ENCODE measurements around the gene PAQR5. TPM values are rescaled to one million over a fixed set of nuclear protein-coding genes. Genes with fewer than 3 reads are reported as not detected.

PAQR5 gene
- total and polyA plus RNA-seq, 2 donors (not counting 3 experiments of a cell fraction or from before 2014, with no cell fraction given): 0.08 to 0.09 TPM

DNA sequence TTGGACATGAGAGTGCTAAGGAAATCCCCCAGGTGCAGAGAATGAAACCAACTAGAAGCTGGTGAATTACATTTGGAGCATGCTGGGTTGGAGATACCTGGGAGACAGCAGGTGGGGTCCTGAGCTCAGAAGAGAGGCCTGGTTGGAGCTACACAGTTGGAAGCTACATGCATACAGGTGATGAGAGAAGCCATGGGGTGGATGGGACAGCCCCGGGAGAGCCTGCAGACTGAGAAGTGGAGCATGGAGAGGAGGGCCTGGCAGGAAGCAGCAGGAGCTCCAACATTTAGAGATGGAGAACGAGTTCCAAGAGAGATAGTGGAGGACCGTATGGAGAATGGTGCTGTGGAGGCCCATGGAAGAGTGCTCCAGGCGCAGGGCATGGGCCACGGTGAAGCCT is 10.2 kb downstream of the PAQR5 start:
- no peak overlapping the region for H3K4me3 ChIP-seq (replicated peaks in 1 of 3; ENCODE audit: insufficient read depth in 1 of 3, low read depth in 1 of 3, low read length in 3 of 3)
- no peak overlapping the region for H3K27ac ChIP-seq (ENCODE audit: insufficient read depth, low read depth, low read length)
- CTCF ChIA-PET: interaction anchor here (0.5 to 1.7 kb wide), 3 partner anchors 10 to 31 kb away, joined by 3 to 6 read pairs (median 3); no protein-coding TSS in a partner anchor
- no peak overlapping the region for H2AFZ ChIP-seq (ENCODE audit: low read depth, low read length)
- peaks cover 7% of the 10 kb centered on the region for H3K4me1 ChIP-seq (ENCODE audit: control insufficient read depth, extremely low read depth, insufficient read depth, low read length)
- no peak overlapping the region for H3K4me2 ChIP-seq (ENCODE audit: insufficient read depth, low read length)
- no peaks in the 10 kb centered on the region for H3K9me1 ChIP-seq (replicated peaks; ENCODE audit: control insufficient read depth, extremely low read depth, insufficient read depth, low read length)
- no peaks in the 10 kb centered on the region for H4K20me1 ChIP-seq (replicated peaks; ENCODE audit: control insufficient read depth, extremely low read depth, insufficient read depth, low read length)
- H3K27me3 ChIP-seq (ENCODE audit: control insufficient read depth in 2 of 2, insufficient read depth in 2 of 2, low read length in 2 of 2): no peaks in the 10 kb centered on the region
- no peaks in the 10 kb centered on the region for H3K36me3 ChIP-seq (ENCODE audit: control insufficient read depth in 2 of 2, extremely low read depth in 1 of 2, insufficient read depth in 2 of 2, low read length in 2 of 2)
- no peaks in the 10 kb centered on the region for H3K9me3 ChIP-seq (replicated peaks; ENCODE audit: control insufficient read depth, insufficient read depth, low read length)
- intact Hi-C loops (cut with micrococcal nuclease) (no loop called here), dilution Hi-C loops (cut with MboI; ENCODE audit: extremely low pct_ligation_motif_present, low sequenced_read_pairs) (no loop called here)
- H3K79me2 ChIP-seq (ENCODE audit: control insufficient read depth, insufficient read depth, low read length): no peaks in the 10 kb centered on the region
- DNase-seq (ENCODE audit: low read depth, low spot score) (no peak), FAIRE-seq (no peak)
- POLR2A ChIA-PET: no interaction called here
- H3K9ac ChIP-seq (replicated peaks; ENCODE audit: extremely low read depth, insufficient read depth, low read length): no peak overlapping the region
- TF ChIP-seq, protein P1, sequence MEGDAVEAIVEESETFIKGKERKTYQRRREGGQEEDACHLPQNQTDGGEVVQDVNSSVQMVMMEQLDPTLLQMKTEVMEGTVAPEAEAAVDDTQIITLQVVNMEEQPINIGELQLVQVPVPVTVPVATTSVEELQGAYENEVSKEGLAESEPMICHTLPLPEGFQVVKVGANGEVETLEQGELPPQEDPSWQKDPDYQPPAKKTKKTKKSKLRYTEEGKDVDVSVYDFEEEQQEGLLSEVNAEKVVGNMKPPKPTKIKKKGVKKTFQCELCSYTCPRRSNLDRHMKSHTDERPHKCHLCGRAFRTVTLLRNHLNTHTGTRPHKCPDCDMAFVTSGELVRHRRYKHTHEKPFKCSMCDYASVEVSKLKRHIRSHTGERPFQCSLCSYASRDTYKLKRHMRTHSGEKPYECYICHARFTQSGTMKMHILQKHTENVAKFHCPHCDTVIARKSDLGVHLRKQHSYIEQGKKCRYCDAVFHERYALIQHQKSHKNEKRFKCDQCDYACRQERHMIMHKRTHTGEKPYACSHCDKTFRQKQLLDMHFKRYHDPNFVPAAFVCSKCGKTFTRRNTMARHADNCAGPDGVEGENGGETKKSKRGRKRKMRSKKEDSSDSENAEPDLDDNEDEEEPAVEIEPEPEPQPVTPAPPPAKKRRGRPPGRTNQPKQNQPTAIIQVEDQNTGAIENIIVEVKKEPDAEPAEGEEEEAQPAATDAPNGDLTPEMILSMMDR (IDR thresholded peaks at IDR 0.05; ENCODE audit: extremely low read depth in 1 of 2, insufficient read depth in 1 of 2, low read depth in 1 of 2, low read length in 2 of 2): no peak
- TF ChIP-seq JUN (IDR thresholded peaks at IDR 0.05; ENCODE audit: borderline replicate concordance, insufficient read depth, insufficient read length, low read depth): no peak
- BruUV-seq (replicated peaks): no TSS peak

GRCh38 chr15:69311319-69311721 is 12.6 kb downstream of the PAQR5 start:
- BruUV-seq (replicated peaks): no TSS peak
- H3K27me3 ChIP-seq (ENCODE audit: control insufficient read depth in 2 of 2, insufficient read depth in 2 of 2, low read length in 2 of 2): no peaks in the 10 kb centered on the region
- no peaks in the 10 kb centered on the region for H3K4me1 ChIP-seq (ENCODE audit: control insufficient read depth, extremely low read depth, insufficient read depth, low read length)
- no peaks in the 10 kb centered on the region for H3K36me3 ChIP-seq (ENCODE audit: control insufficient read depth in 2 of 2, extremely low read depth in 1 of 2, insufficient read depth in 2 of 2, low read length in 2 of 2)
- intact Hi-C loops (cut with micrococcal nuclease): no loop called here
- no peaks in the 10 kb centered on the region for H3K9me3 ChIP-seq (replicated peaks; ENCODE audit: control insufficient read depth, insufficient read depth, low read length)
- TF ChIP-seq JUN (IDR thresholded peaks at IDR 0.05; ENCODE audit: borderline replicate concordance, insufficient read depth, insufficient read length, low read depth) (no peak), FOS (IDR thresholded peaks at IDR 0.05; ENCODE audit: borderline replicate concordance, insufficient read depth, low read length) (no peak), POLR2A (IDR thresholded peaks at IDR 0.05; ENCODE audit: low read depth, low read length) (no peak), MYC (IDR thresholded peaks at IDR 0.05; ENCODE audit: low read depth, low read length) (no peak), EZH2 (IDR thresholded peaks at IDR 0.05; ENCODE audit: borderline replicate concordance, low read depth, low read length, severe bottlenecking) (no peak), POLR2AphosphoS5 (IDR thresholded peaks at IDR 0.05; ENCODE audit: insufficient read depth, low read depth, low read length) (no peak)
- TF ChIP-seq, protein P1 (IDR thresholded peaks at IDR 0.05; ENCODE audit: extremely low read depth in 1 of 2, insufficient read depth in 1 of 2, low read depth in 1 of 2, low read length in 2 of 2): no peak
- FAIRE-seq: peak; percentile 62
- no peak for DNase-seq (ENCODE audit: low read depth, low spot score)
- CTCF ChIA-PET: no interaction called here
- H3K4me3 ChIP-seq (replicated peaks in 1 of 3; ENCODE audit: insufficient read depth in 1 of 3, low read depth in 1 of 3, low read length in 3 of 3): no peak overlapping the region
- H3K79me2 ChIP-seq (ENCODE audit: control insufficient read depth, insufficient read depth, low read length): no peaks in the 10 kb centered on the region
- POLR2A ChIA-PET: no interaction called here
- no peak overlapping the region for H3K9ac ChIP-seq (replicated peaks; ENCODE audit: extremely low read depth, insufficient read depth, low read length)
- no peaks in the 10 kb centered on the region for H3K9me1 ChIP-seq (replicated peaks; ENCODE audit: control insufficient read depth, extremely low read depth, insufficient read depth, low read length)
- no peaks in the 10 kb centered on the region for H4K20me1 ChIP-seq (replicated peaks; ENCODE audit: control insufficient read depth, extremely low read depth, insufficient read depth, low read length)
- H2AFZ ChIP-seq (ENCODE audit: low read depth, low read length): peak overlapping the region; percentile 76
- no peak overlapping the region for H3K4me2 ChIP-seq (ENCODE audit: insufficient read depth, low read length)
- no peak overlapping the region for H3K27ac ChIP-seq (ENCODE audit: insufficient read depth, low read depth, low read length)
- dilution Hi-C loops (cut with MboI; ENCODE audit: extremely low pct_ligation_motif_present, low sequenced_read_pairs): no loop called here

Measured in endothelial cell of umbilical vein (primary cell).